OCI-LY7 (cell line): ENCODE data around the gene SMYD3.

Experiments
- EZH2phosphoT487 ChIP-seq: fragments of 200-600 bp; sonication (generic); IDR thresholded peaks from 2 replicates; pipeline ENCODE4 v1.6.1; 2018; ENCODE audit warnings: low read depth, borderline replicate concordance, mild to moderate bottlenecking, mixed run types, antibody characterized with exemption, low read length, moderate library complexity, mixed read lengths
- TF ChIP-seq, protein P1 (sequence below): fragments of 200-600 bp; sonication (generic); conservative IDR thresholded peaks from 2 replicates; pipeline ENCODE4 v1.5.1; 2014; ENCODE audit warnings: mild to moderate bottlenecking, antibody characterized with exemption, low read length, moderate library complexity, mixed read lengths

DNA sequence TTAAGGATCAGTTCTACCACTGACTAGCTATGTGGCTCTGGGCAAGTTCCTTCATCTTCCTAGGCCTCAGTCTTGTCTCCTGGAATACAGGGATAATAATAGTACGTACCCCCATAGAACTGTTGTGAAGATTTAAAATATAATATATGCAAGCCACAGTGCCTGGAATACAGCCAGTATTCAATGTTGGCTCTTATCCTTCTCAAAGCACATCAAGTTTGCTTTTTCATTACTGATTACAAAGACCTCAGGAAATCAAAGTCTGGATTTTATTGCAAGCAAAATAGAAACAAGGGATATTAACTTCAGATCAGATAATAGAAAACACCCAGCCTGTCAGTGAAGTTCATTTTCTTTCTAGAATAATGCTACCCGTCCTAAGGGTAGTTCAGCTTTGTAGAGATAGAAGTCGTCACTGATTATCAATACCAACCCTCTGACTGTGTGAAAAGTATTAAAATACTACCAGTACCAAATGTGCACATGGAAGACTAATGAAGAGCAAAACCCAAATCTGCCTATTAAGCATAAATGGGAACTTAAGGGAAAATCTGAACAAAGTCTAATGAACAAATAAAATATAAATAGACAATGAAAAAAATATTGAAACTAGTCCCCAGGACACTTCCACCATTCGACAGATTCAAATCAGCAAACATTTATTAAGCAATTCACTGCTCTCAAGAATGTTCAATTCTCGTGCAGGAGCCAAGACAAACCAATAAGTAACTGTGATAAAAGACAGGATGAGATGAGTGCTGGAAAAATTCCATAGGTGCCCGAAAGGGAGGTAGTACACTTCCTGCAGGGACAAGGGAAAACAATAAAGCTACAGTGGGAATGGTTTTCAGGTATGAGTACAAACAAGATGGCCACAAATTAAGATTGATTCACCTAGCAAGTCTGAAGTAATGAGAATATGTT is 206.2 kb downstream of the SMYD3 start:
- TF ChIP-seq, protein P1, sequence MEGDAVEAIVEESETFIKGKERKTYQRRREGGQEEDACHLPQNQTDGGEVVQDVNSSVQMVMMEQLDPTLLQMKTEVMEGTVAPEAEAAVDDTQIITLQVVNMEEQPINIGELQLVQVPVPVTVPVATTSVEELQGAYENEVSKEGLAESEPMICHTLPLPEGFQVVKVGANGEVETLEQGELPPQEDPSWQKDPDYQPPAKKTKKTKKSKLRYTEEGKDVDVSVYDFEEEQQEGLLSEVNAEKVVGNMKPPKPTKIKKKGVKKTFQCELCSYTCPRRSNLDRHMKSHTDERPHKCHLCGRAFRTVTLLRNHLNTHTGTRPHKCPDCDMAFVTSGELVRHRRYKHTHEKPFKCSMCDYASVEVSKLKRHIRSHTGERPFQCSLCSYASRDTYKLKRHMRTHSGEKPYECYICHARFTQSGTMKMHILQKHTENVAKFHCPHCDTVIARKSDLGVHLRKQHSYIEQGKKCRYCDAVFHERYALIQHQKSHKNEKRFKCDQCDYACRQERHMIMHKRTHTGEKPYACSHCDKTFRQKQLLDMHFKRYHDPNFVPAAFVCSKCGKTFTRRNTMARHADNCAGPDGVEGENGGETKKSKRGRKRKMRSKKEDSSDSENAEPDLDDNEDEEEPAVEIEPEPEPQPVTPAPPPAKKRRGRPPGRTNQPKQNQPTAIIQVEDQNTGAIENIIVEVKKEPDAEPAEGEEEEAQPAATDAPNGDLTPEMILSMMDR: no peak
- TF ChIP-seq EZH2phosphoT487: no peak
